ENCODE measurements around the gene COPB2.
"Not testable (repeated sequence)": the region's sequence is repeated elsewhere in the genome, so short reads cannot be mapped to it uniquely, and the experiment has no call there.

COPB2 gene

GRCh38 chr3:139414608-139415224 lies 25.3 kb upstream of the COPB2 start:
- Histone ChIP-seq H3K4me1 (ENCODE audit: control insufficient read depth, insufficient read depth, low read length) (no peaks in the 10 kb centered on the region), H3K4me3 (ENCODE audit: low read length) (no peak overlapping the region), H3K36me3 (ENCODE audit: control insufficient read depth, insufficient read depth, low read length) (no peaks in the 10 kb centered on the region), H3K27ac (ENCODE audit: low read depth, low read length) (no peak overlapping the region), H3K9ac (ENCODE audit: low read length) (no peak overlapping the region), H3K27me3 (ENCODE audit: control insufficient read depth, insufficient read depth, low read length) (no peaks in the 10 kb centered on the region)

GRCh38 chr3:139412891-139413290 lies 23.4 kb upstream of the COPB2 start:
- H3K27me3 ChIP-seq (ENCODE audit: control insufficient read depth, insufficient read depth, low read length); H3K27ac ChIP-seq (ENCODE audit: low read depth, low read length); H3K36me3 ChIP-seq (ENCODE audit: control insufficient read depth, insufficient read depth, low read length); H3K4me3 ChIP-seq (ENCODE audit: low read length); H3K4me1 ChIP-seq (ENCODE audit: control insufficient read depth, insufficient read depth, low read length); H3K9ac ChIP-seq (ENCODE audit: low read length): not testable (repeated sequence)

GRCh38 chr3:139401155-139401554 lies 11.7 kb upstream of the COPB2 start:
- H3K4me3 ChIP-seq (ENCODE audit: low read length); H3K27me3 ChIP-seq (ENCODE audit: control insufficient read depth, insufficient read depth, low read length); H3K27ac ChIP-seq (ENCODE audit: low read depth, low read length): not testable (repeated sequence)

GRCh38 chr3:139396707-139397106 lies 7.3 kb upstream of the COPB2 start:
- Histone ChIP-seq H3K36me3 (ENCODE audit: control insufficient read depth, insufficient read depth, low read length) (no peaks in the 10 kb centered on the region), H3K27me3 (ENCODE audit: control insufficient read depth, insufficient read depth, low read length) (no peaks in the 10 kb centered on the region), H3K4me1 (ENCODE audit: control insufficient read depth, insufficient read depth, low read length) (no peaks in the 10 kb centered on the region), H3K9ac (ENCODE audit: low read length) (no peak overlapping the region), H3K27ac (ENCODE audit: low read depth, low read length) (no peak overlapping the region), H3K4me3 (ENCODE audit: low read length) (no peak overlapping the region)

More at GRCh38 chr3:139401155-139401554, 11.7 kb upstream of the COPB2 start:
- not testable (repeated sequence) for H3K4me1 ChIP-seq (ENCODE audit: control insufficient read depth, insufficient read depth, low read length); H3K36me3 ChIP-seq (ENCODE audit: control insufficient read depth, insufficient read depth, low read length); H3K9ac ChIP-seq (ENCODE audit: low read length)

GRCh38 chr3:139394116-139394515 lies 4.7 kb upstream of the COPB2 start:
- no peak overlapping the region for H3K27ac ChIP-seq (ENCODE audit: low read depth, low read length)
- H3K4me1 ChIP-seq (ENCODE audit: control insufficient read depth, insufficient read depth, low read length) = peaks cover 8% of the 10 kb centered on the region
- no peak overlapping the region for H3K9ac ChIP-seq (ENCODE audit: low read length)
- no peaks in the 10 kb centered on the region for H3K27me3 ChIP-seq (ENCODE audit: control insufficient read depth, insufficient read depth, low read length)
- no peak overlapping the region for H3K4me3 ChIP-seq (ENCODE audit: low read length)
- H3K36me3 ChIP-seq (ENCODE audit: control insufficient read depth, insufficient read depth, low read length) = no peaks in the 10 kb centered on the region

GRCh38 chr3:139388821-139389551 lies 461 bp downstream of the COPB2 start:
- peak overlapping the region; percentile 82 for H3K4me3 ChIP-seq (ENCODE audit: low read length)
- H3K36me3 ChIP-seq (ENCODE audit: control insufficient read depth, insufficient read depth, low read length) = no peaks in the 10 kb centered on the region
- H3K4me1 ChIP-seq (ENCODE audit: control insufficient read depth, insufficient read depth, low read length) = peaks cover 15% of the 10 kb centered on the region
- no peaks in the 10 kb centered on the region for H3K27me3 ChIP-seq (ENCODE audit: control insufficient read depth, insufficient read depth, low read length)
- peak overlapping the region; percentile 86 for H3K27ac ChIP-seq (ENCODE audit: low read depth, low read length)
- H3K9ac ChIP-seq (ENCODE audit: low read length) = peak overlapping the region; percentile 94

DNA sequence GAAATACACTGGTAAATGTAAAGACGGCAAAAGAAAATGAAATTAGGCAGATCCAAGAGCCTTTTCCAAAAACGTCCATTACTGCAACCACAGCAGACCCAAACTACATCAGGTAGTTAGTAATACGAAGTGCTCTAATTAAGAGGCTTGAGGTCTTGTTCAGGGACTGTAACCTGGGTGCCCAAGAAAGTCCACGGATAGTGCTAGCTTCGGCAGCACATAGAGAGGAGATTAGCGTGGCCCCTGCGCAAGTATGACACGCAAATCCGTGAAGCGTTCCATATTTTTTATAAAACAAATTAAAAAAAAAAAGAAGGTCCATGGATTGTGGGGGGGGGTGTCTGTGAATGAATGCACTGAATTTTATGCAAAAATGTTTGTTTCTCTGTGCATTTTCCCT lies 1.4 kb downstream of the COPB2 start:
- Histone ChIP-seq H3K27me3 (ENCODE audit: control insufficient read depth, insufficient read depth, low read length) (no peaks in the 10 kb centered on the region), H3K4me3 (ENCODE audit: low read length) (no peak overlapping the region), H3K9ac (ENCODE audit: low read length) (no peak overlapping the region), H3K36me3 (ENCODE audit: control insufficient read depth, insufficient read depth, low read length) (no peaks in the 10 kb centered on the region), H3K27ac (ENCODE audit: low read depth, low read length) (no peak overlapping the region), H3K4me1 (ENCODE audit: control insufficient read depth, insufficient read depth, low read length) (peaks cover 15% of the 10 kb centered on the region)

DNA sequence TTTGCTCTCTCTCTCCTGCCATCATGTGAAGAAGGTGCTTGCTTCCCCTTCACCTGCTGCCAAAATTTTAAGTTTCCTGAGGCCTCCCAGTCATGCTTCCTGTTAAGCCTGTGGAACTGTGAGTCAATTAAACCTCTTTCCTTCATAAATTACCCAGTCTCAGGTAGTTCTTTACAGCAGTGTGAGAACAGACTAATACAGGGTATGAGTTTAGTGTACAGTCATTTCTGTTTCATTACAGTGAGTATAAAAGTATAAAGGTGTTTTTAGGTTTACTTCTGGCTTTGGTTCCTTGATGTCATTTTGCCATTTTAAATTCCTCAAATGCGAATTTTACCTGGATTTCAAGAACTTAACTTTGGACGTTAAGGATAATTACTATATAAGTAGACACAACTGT lies 7.2 kb downstream of the COPB2 start:
- not testable (repeated sequence) for H3K4me3 ChIP-seq (ENCODE audit: low read length); H3K9ac ChIP-seq (ENCODE audit: low read length); H3K36me3 ChIP-seq (ENCODE audit: control insufficient read depth, insufficient read depth, low read length); H3K4me1 ChIP-seq (ENCODE audit: control insufficient read depth, insufficient read depth, low read length); H3K27me3 ChIP-seq (ENCODE audit: control insufficient read depth, insufficient read depth, low read length); H3K27ac ChIP-seq (ENCODE audit: low read depth, low read length)

- H3K27ac ChIP-seq (ENCODE audit: low read depth, low read length) = no peak overlapping the region
- H3K4me1 ChIP-seq (ENCODE audit: control insufficient read depth, insufficient read depth, low read length) = no peaks in the 10 kb centered on the region
- H3K4me3 ChIP-seq (ENCODE audit: low read length) = no peak overlapping the region
- peaks cover 11% of the 10 kb centered on the region for H3K36me3 ChIP-seq (ENCODE audit: control insufficient read depth, insufficient read depth, low read length)
- no peak overlapping the region for H3K9ac ChIP-seq (ENCODE audit: low read length)
- H3K27me3 ChIP-seq (ENCODE audit: control insufficient read depth, insufficient read depth, low read length) = no peaks in the 10 kb centered on the region
Observed at GRCh38 chr3:139380575-139380974, 8.9 kb downstream of the COPB2 start.

- Histone ChIP-seq H3K36me3 (ENCODE audit: control insufficient read depth, insufficient read depth, low read length) (peaks cover 13% of the 10 kb centered on the region), H3K27ac (ENCODE audit: low read depth, low read length) (no peak overlapping the region), H3K4me3 (ENCODE audit: low read length) (no peak overlapping the region), H3K4me1 (ENCODE audit: control insufficient read depth, insufficient read depth, low read length) (no peaks in the 10 kb centered on the region), H3K9ac (ENCODE audit: low read length) (no peak overlapping the region), H3K27me3 (ENCODE audit: control insufficient read depth, insufficient read depth, low read length) (no peaks in the 10 kb centered on the region)
Observed at GRCh38 chr3:139378587-139379241, 10.7 kb downstream of the COPB2 start.

DNA sequence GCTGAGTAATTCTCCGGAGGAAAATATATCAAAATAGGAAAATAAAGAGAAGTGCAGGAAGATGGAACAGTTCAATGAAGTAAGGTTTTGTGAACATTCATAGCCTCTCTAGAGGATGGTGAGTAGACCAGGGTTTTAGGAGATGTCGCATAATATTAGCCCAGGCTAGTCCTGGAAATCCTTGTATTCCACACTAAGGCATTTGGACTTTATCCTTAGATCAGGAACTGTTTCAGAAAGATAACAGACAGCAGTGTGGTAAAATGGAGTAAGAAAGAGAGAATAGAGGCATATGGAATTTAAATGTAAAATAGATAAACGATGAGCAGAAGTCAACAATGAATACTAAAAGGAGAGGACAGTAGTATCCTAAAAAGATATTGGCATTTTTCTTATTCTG lies 12.1 kb downstream of the COPB2 start:
- Histone ChIP-seq H3K9ac (ENCODE audit: low read length) (no peak overlapping the region), H3K4me3 (ENCODE audit: low read length) (no peak overlapping the region), H3K36me3 (ENCODE audit: control insufficient read depth, insufficient read depth, low read length) (peaks cover 24% of the 10 kb centered on the region), H3K27ac (ENCODE audit: low read depth, low read length) (no peak overlapping the region), H3K4me1 (ENCODE audit: control insufficient read depth, insufficient read depth, low read length) (no peaks in the 10 kb centered on the region), H3K27me3 (ENCODE audit: control insufficient read depth, insufficient read depth, low read length) (no peaks in the 10 kb centered on the region)

GRCh38 chr3:139374099-139374498 lies 15.3 kb downstream of the COPB2 start:
- Histone ChIP-seq H3K9ac (ENCODE audit: low read length) (no peak overlapping the region), H3K27ac (ENCODE audit: low read depth, low read length) (no peak overlapping the region), H3K27me3 (ENCODE audit: control insufficient read depth, insufficient read depth, low read length) (no peaks in the 10 kb centered on the region), H3K4me1 (ENCODE audit: control insufficient read depth, insufficient read depth, low read length) (no peaks in the 10 kb centered on the region), H3K4me3 (ENCODE audit: low read length) (no peak overlapping the region), H3K36me3 (ENCODE audit: control insufficient read depth, insufficient read depth, low read length) (peaks cover 40% of the 10 kb centered on the region)

All from rectal smooth muscle tissue (tissue), 1 donor.